GM12878 (cell line): ENCODE results near the gene CDC42EP3. TPM values are rescaled to one million over a fixed set of nuclear protein-coding genes. Genes with fewer than 3 reads are reported as not detected.

Experiments used
- ATAC-seq: fragments of 200-7000 bp; cut with Tn5 transposase; 3 replicates; pipeline ENCODE4 v1.9.1; 2020; ENCODE audit warnings: mild to moderate bottlenecking, moderate library complexity
- BruUV-seq: library from RNA; stranded (reverse); fragments of 400-500 nt; replicated peaks from 2 replicates; lab custom pipeline; 2021; lab: Mats Ljungman, UMichigan
- CTCF ChIA-PET: fragments of 300-600 bp; sonication (Branson Sonifier 250); formaldehyde crosslinking; extraction: SDS; loops from one replicate; lab custom pipeline; 2021; ENCODE audit warnings: inconsistent platforms; lab: Yijun Ruan, JAX
- POLR2A ChIA-PET: fragments of 350-600 bp; formaldehyde crosslinking; extraction: SDS; loops from one replicate; lab custom pipeline; 2021; ENCODE audit warnings: inconsistent platforms; lab: Charles Lee
- RAD21 ChIA-PET: fragments of 300-600 bp; sonication (Branson Sonifier 250); formaldehyde crosslinking; loops from one replicate; lab custom pipeline; 2023; ENCODE audit warnings: antibody characterized with exemption; ENCODE audit not compliant: unreplicated experiment; lab: Charles Lee
- SMC1A ChIA-PET: fragments of 300-600 bp; sonication (Branson Sonifier 250); formaldehyde crosslinking; loops from one replicate; lab custom pipeline; 2023; ENCODE audit not compliant: unreplicated experiment, uncharacterized antibody; lab: Charles Lee
- DNase-seq: peaks from one replicate; pipeline ENCODE4 v3.0.0-alpha.2; 2011; ENCODE audit warnings: low read depth, low spot score
- FAIRE-seq: peaks from 3 replicates; lab custom pipeline; 2011; peaks lifted over from hg19 to GRCh38; lab: Jason Lieb, UNC
- H2AFZ ChIP-seq: 2 replicates; pipeline ENCODE4 v1.6.0; 2011; ENCODE audit warnings: low read depth, low read length, control low read depth; ENCODE audit not compliant: control insufficient read depth
- H3K27ac ChIP-seq: 2 replicates; pipeline ENCODE4 v1.5.1; 2011; ENCODE audit warnings: control low read depth; ENCODE audit not compliant: control insufficient read depth, insufficient read depth
- H3K27me3 ChIP-seq, 2 experiments: replicated peaks in 1 of 2; 2 replicates each; pipeline versions ENCODE4 v1.6.0 to v1.6.1; 2011; ENCODE audit warnings: low read length in 1 of 2; ENCODE audit not compliant: control insufficient read depth in 2 of 2, insufficient read depth in 2 of 2
- H3K36me3 ChIP-seq, 2 experiments: 2 replicates each; pipeline ENCODE4 v1.5.1; 2011; ENCODE audit warnings: low read length in 1 of 2; ENCODE audit not compliant: control insufficient read depth in 2 of 2, insufficient read depth in 2 of 2
- H3K4me1 ChIP-seq: 2 replicates; pipeline ENCODE4 v1.6.1; 2011; ENCODE audit warnings: mild to moderate bottlenecking, low read length, moderate library complexity, mixed read lengths; ENCODE audit not compliant: control insufficient read depth, insufficient read depth
- H3K4me2 ChIP-seq: 2 replicates; pipeline ENCODE4 v1.6.0; 2011; ENCODE audit warnings: control low read depth; ENCODE audit not compliant: control insufficient read depth, insufficient read depth
- H3K4me3 ChIP-seq: fragments of 200-600 bp; sonication (generic); 2 replicates; pipeline ENCODE4 v1.5.1; 2016
- H3K79me2 ChIP-seq: 2 replicates; pipeline ENCODE4 v1.6.0; 2011; ENCODE audit warnings: low read length; ENCODE audit not compliant: control insufficient read depth, insufficient read depth
- H3K9ac ChIP-seq: 2 replicates; pipeline ENCODE4 v1.8.0; 2011; ENCODE audit warnings: low read length, control low read depth, mixed read lengths; ENCODE audit not compliant: control insufficient read depth, insufficient read depth
- H3K9me3 ChIP-seq: replicated peaks from 3 replicates; pipeline ENCODE4 v1.5.1; 2011; ENCODE audit warnings: mild to moderate bottlenecking, low read length; ENCODE audit not compliant: control insufficient read depth, insufficient read depth
- H4K20me1 ChIP-seq: 2 replicates; pipeline ENCODE4 v1.6.0; 2011; ENCODE audit not compliant: control insufficient read depth, insufficient read depth
- MTA2 ChIP-seq: fragments of 450-650 bp; IDR thresholded peaks from 2 replicates; pipeline ENCODE4 v1.6.1; 2016; ENCODE audit warnings: low read depth, mild to moderate bottlenecking, moderate library complexity
- WGBS: methylation state at CpG from one replicate; pipeline ENCODE4 v1.1.6; 2016; ENCODE audit warnings: low lambda C conversion rate; ENCODE audit not compliant: insufficient replicate concordance, insufficient coverage; ENCODE audit errors: missing lambda C conversion rate; 5-methylcytosine and 5-hydroxymethylcytosine counted together
- in situ Hi-C: fragments of 300-500 bp; cut with MboI; formaldehyde crosslinking; loops from 9 replicates; pipeline ENCODE4 v1.14.3; 2018; ENCODE audit warnings: mixed read lengths
- intact Hi-C: fragments of 100-400 bp; cut with micrococcal nuclease; formaldehyde crosslinking; loops from one replicate; pipeline ENCODE4 v1.14.2; 2022; ENCODE audit not compliant: unreplicated experiment
- polyA plus RNA-seq, 11 experiments: library from polyadenylated mRNA; depleted of rRNA in 4 of 11; unstranded in 6 of 11; stranded (reverse) in 5 of 11; fragments of >200 nt; fragmentation: Nextera tagmentation in 4 of 11; fragmentation: Illumina TruSeq in 1 of 11; extraction: Ambion mirVana in 4 of 11; extraction: Trizol in 1 of 11; gene quantifications; 1 replicate in 1 of 11; 2 replicates in 10 of 11; pipeline versions ENCODE4 v1.2.1 to v1.2.3, GENCODE V29; 2011 to 2016; ENCODE audit warnings: inconsistent platforms in 2 of 11, missing spikeins in 2 of 11, low read depth in 1 of 11
- total RNA-seq, 4 experiments: library from RNA; depleted of rRNA in 3 of 4; stranded (reverse); fragments of >200 nt in 3 of 4; fragmentation: Illumina TruSeq in 1 of 4; extraction: Trizol in 1 of 4; gene quantifications; 2 replicates each; pipeline versions ENCODE4 v1.2.1 to v1.2.3, GENCODE V29; 2013 to 2021
- TF ChIP-seq, protein P1 (sequence below): fragments of 450-650 bp; formaldehyde crosslinking; IDR thresholded peaks from 2 replicates; pipeline ENCODE4 v1.4.0; 2020; ENCODE audit warnings: mild to moderate bottlenecking, moderate library complexity

The CDC42EP3 gene
- total and polyA plus RNA-seq, 10 of the 15 experiments (the other 5 are each of a cell fraction or from before 2014, with no cell fraction given): 11.8 to 86.9 (median 52.9) TPM

GRCh38 chr2:37676274-37676673 lies 4.8 kb upstream of the CDC42EP3 start:
- RAD21 ChIA-PET: interaction anchor here (1.2 to 1.3 kb wide), 3 partner anchors 21 to 275 kb away, joined by 3 to 4 read pairs (median 3); no protein-coding TSS in a partner anchor

More at GRCh38 chr2:37676274-37676673, 4.8 kb upstream of the CDC42EP3 start:
- no peak for FAIRE-seq
- H3K27ac ChIP-seq: no peak overlapping the region
- no peak overlapping the region for H3K4me2 ChIP-seq
- TF ChIP-seq, protein P1, sequence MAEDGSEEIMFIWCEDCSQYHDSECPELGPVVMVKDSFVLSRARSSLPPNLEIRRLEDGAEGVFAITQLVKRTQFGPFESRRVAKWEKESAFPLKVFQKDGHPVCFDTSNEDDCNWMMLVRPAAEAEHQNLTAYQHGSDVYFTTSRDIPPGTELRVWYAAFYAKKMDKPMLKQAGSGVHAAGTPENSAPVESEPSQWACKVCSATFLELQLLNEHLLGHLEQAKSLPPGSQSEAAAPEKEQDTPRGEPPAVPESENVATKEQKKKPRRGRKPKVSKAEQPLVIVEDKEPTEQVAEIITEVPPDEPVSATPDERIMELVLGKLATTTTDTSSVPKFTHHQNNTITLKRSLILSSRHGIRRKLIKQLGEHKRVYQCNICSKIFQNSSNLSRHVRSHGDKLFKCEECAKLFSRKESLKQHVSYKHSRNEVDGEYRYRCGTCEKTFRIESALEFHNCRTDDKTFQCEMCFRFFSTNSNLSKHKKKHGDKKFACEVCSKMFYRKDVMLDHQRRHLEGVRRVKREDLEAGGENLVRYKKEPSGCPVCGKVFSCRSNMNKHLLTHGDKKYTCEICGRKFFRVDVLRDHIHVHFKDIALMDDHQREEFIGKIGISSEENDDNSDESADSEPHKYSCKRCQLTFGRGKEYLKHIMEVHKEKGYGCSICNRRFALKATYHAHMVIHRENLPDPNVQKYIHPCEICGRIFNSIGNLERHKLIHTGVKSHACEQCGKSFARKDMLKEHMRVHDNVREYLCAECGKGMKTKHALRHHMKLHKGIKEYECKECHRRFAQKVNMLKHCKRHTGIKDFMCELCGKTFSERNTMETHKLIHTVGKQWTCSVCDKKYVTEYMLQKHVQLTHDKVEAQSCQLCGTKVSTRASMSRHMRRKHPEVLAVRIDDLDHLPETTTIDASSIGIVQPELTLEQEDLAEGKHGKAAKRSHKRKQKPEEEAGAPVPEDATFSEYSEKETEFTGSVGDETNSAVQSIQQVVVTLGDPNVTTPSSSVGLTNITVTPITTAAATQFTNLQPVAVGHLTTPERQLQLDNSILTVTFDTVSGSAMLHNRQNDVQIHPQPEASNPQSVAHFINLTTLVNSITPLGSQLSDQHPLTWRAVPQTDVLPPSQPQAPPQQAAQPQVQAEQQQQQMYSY (CRISPR knock-in tag): no peak
- no peak for TF ChIP-seq MTA2
- in situ Hi-C loops (no loop called here), intact Hi-C loops (no loop called here)
- H3K36me3 ChIP-seq: no peaks in the 10 kb centered on the region
- H3K9ac ChIP-seq: no peak overlapping the region
- H3K4me1 ChIP-seq: no peaks in the 10 kb centered on the region; the same call in 1 of the 2 replicates
- H3K79me2 ChIP-seq: peaks cover 8% of the 10 kb centered on the region
- ChIA-PET POLR2A (no interaction called here), CTCF (interaction anchor here (1.5 to 2.7 kb wide), 2 partner anchors 201 to 261 kb away, joined by 5 to 15 read pairs; no protein-coding TSS in a partner anchor), SMC1A (interaction anchor here (0.9 to 14.0 kb wide), 5 partner anchors 20 to 262 kb away, joined by 3 to 246 read pairs (median 6); no protein-coding TSS in a partner anchor)
- BruUV-seq: no TSS peak
- no peak overlapping the region for H3K4me3 ChIP-seq
- ATAC-seq: no peak
- no peaks in the 10 kb centered on the region for H4K20me1 ChIP-seq
- 44% methylated on average over 1 of the region's 1 CpG for WGBS
- no peak overlapping the region for H2AFZ ChIP-seq
- no peaks in the 10 kb centered on the region for H3K27me3 ChIP-seq
- DNase-seq: no peak
- no peaks in the 10 kb centered on the region for H3K9me3 ChIP-seq
